GM19463 (cell line): ENCODE measurements around the gene UNC93B1.

Experiments
- ATAC-seq: cut with Tn5 transposase; IDR thresholded peaks from one replicate; pipeline ENCODE4 v1.9.1; 2021; ENCODE audit warnings: mild to moderate bottlenecking, moderate library complexity; ENCODE audit not compliant: unreplicated experiment

The UNC93B1 gene

GRCh38 chr11:68040101-68040956 lies 36.4 kb upstream of the UNC93B1 start:
- ATAC-seq: peak; percentile 74

DNA sequence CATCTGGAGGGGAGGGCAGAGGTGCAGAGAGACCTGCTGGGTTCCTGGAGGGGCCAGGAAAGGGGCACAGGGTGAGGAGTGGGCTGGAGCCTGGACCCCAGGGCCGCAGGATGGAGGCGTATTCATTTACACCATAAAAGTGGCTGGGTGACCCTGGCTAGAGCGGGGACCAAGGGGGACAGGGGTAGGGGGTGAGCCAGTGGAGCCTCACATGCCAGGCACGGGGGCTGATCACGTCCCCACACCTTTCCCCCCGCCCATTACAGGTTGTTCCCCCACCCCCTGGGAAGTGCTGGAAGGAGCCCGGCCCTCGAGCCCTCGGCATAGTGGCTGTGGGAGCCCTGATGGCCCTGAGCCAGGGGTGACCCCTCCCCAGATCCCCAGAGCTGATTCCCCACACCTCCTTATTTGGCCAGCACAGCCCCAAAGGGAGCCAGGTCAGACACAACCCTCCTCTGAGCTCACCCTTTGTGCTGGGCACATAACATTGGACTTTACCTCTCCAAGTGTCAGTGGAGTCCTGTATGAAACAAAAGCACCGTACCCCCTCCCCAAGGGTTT lies 35.7 kb upstream of the UNC93B1 start:
- ATAC-seq: no peak

DNA sequence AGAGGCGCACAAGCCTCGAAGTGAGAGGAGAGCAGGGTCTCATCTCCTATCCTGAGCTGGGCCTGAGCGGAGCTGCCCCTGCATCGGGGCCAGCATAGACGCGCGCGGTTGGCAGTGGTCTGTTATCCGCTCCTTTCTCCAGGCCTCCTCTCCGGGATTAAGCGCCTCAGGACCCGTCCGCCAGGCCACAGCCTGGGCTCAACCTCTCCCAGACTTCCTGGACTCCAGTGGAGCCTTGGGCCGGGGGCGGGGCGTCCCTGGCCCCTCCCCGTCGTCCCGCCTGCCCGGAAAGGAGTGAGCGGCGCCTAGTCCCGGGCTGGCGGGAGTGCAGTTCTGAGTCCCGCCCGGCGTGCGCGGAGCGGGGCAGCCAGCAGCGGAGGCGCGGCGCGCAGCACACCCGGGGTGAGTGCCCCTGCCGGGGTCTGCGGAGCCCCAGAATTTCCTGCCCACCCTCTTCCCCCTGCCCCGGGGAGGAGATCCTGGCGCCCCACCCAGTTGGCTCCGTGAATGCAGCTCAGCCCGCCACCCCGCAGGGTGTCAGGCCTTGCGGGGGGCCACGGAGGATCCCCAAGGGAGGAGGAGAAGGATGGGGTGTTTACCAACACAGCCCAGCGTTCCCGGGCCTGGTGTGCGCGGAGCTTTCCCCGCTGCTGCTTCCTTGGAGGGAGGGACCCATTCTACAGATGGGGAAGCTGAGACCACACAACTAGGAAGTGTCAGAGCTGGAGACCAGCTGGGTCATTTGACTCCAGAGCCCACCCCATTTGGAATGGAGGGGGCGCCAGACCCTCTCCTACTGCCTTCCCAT lies 35.0 kb upstream of the UNC93B1 start, which contains the start of gene TCIRG1:
Gene TCIRG1, plus strand, starts transcription at position 308 of the 808 bp plus-strand sequence. CDS start 2,247 bp downstream, outside the sequence.
- ATAC-seq: no peak

GRCh38 chr11:68038226-68038717 lies 34.4 kb upstream of the UNC93B1 start:
- no peak for ATAC-seq

DNA sequence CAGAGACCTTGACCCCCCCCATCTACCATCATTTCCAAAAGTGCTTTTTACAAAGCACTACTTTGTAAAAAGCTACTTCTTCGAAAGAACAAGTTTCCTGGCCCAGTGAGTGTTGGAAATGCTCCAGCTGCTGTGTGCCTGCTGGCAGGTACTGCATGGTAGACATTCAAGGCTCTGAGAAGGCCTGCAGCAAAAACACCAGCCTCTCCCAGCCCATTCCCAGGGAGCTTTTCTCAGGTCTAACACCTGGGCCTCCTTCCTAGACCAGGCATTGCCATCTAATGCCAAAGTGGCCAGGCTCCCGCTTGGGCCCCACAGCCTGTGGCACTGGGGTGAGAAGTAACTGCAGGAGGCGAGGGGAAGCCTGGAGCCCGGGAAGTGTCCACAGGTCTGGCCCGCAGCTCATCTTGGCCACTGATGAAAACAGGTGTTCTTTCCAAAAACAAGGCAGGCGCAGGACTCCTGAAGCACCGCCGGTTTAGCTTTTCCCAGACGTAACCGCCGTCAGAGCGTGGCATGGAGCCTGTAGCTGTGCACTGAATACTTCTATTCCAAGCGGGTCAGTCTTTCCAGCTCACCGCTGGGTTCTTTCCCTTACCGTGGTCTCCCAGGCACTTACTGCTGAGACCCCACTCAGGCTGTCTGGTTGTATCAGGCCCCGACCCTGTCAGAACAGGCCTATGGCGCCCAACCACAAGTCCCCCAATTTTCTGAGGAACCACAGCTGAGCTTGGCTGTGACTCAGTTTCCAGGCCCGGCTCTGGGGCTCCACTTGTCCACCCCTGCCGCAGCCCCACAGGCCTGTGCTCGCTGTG lies 33.7 kb upstream of the UNC93B1 start:
- ATAC-seq: no peak

GRCh38 chr11:68036717-68037239 lies 32.9 kb upstream of the UNC93B1 start:
- ATAC-seq: no peak

GRCh38 chr11:68036141-68036716 lies 32.3 kb upstream of the UNC93B1 start:
- ATAC-seq: no peak

GRCh38 chr11:68035266-68035876 lies 31.5 kb upstream of the UNC93B1 start:
- ATAC-seq: no peak

- no peak for ATAC-seq
Observed at GRCh38 chr11:68033708-68034045, 29.8 kb upstream of the UNC93B1 start.

GRCh38 chr11:68032997-68033707 lies 29.3 kb upstream of the UNC93B1 start:
- ATAC-seq: no peak

- no peak for ATAC-seq
Observed at GRCh38 chr11:68032003-68032402, 28.1 kb upstream of the UNC93B1 start.

DNA sequence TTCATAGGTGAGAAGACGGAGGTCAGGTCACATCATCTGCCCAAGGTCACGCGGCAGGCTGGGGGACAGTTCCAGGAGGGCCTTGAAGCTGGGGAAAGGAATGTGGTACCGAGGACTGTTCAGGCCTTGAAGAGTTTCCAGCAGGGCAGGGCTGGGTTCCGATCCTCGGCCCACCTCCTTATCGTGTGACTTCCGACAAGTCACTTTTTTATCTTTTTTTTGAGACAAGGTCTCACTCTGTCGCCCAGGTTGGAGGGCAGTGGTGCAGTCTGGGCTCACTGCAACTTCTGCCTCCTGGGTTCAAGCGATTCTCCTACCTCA lies 27.2 kb upstream of the UNC93B1 start:
- ATAC-seq: no peak

- peak; percentile 92 for ATAC-seq
Observed at GRCh38 chr11:68030318-68031143, 26.6 kb upstream of the UNC93B1 start, which contains the start of gene NDUFS8. TSS of gene NDUFS8 (plus strand) at chr11:68030681. CDS start at chr11:68032152, 1,471 bp downstream.

DNA sequence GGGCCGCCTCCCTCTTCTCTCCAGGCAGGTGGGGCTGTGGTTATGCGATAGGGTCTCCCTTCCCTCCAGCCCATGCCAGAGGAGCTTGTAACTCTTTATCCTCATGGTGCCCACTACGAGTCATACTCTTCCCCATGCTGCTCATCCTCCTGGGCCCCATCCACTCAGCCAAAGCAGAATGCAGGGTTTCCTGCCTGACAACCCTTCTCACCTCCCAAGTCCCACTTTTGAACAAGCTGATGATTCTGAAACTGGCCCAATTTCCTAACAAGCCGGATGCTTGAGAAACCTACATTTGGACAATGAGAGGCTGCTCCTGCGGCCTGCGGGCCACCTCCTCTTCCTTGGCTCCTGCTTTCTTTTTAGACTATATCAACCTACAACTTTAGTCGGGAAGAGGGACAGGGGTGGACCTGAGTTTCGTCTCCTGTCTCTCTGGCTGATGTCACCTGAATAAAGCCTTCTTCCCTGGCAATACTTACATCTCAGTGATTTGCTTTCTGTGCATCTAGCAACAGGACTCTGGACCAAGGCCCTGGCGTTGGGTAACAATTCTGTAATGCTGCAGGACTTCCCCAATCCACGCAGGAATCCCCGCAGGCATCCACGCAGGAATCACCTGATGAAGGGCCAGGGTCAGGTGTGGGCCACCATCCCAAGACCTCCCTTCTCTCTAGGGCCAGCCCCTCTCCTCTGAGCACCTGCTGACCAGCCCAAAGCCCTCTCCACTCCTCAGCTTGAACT lies 25.1 kb upstream of the UNC93B1 start:
- no peak for ATAC-seq

DNA sequence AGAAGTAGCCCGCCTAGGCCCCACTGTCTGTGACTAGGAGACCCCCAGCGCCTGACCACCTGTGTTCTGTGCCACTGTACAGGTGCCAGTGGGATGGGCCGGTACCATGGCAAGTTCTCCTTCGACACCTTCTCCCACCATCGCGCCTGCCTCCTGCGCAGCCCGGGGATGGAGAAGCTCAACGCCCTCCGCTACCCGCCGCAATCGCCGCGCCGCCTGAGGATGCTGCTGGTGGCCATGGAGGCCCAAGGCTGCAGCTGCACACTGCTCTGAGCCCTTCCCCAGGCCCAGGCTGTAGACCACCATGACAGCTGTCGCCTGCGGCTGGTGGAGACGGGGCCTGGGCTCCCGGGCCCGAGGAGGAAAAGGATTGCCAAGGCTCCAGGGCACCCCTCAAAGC lies 23.8 kb upstream of the UNC93B1 start:
- ATAC-seq: no peak

- ATAC-seq: no peak
Observed at GRCh38 chr11:68026391-68027105, 22.7 kb upstream of the UNC93B1 start.

DNA sequence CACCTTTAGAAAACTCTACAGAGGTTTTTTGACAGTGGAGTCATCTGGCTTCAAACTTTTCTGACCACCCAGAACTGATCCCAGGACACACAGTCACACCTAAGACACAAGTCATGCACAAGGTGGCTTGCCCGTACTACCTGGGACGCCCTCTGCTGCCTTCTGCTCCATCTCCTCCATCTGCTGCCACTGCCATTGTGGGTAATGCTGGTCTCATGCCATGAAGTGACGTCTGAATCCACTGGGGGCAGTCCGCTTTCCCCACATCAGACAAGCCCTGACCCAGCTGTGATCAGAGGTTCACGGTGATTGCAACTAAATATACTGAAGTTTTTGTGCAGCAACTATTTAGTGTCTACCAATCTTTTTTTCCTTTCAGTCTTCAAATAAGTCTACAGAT lies 21.1 kb upstream of the UNC93B1 start:
- no peak for ATAC-seq
